22Rv1 (cell line): Measurements from ENCODE around the gene CKS2.

ENCODE experiments used
- CTCF ChIP-seq: fragments of 450-650 bp; IDR thresholded peaks from 2 replicates; pipeline ENCODE4 v1.5.1; 2017; ENCODE audit warnings: mild to moderate bottlenecking
- ZFX ChIP-seq: fragments of 450-650 bp; IDR thresholded peaks from 2 replicates; pipeline ENCODE4 v1.6.1; 2017; ENCODE audit warnings: antibody characterized with exemption, borderline replicate concordance

DNA sequence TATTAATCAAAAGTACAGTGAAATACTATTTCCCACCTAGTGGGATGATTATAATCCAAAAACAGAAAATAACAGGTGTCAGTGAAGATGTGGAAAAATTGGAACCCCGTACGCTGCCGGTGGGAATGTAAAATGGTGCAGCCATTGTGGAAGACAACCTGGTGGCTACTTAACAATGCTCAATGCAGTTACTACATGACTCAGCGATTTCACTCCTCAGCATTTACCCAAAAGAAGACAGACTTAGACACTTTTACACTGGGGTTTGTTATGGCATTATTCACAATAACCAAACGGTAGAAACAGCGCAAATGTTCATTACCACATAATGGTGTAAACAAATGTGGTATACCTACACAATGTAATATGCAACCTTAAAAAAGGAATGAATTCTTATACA, 31.2 kb downstream of the CKS2 start:
- TF ChIP-seq CTCF = no peak
- no peak for TF ChIP-seq ZFX
